HG03469 (cell line): ENCODE results near the gene RAB7A.

Source experiments
- ATAC-seq: cut with Tn5 transposase; IDR thresholded peaks from one replicate; pipeline ENCODE4 v1.9.1; 2021; ENCODE audit warnings: mild to moderate bottlenecking, moderate library complexity, moderate number of reproducible peaks; ENCODE audit not compliant: unreplicated experiment

RAB7A gene

GRCh38 chr3:128847666-128848370, 121.8 kb downstream of the RAB7A start:
- no peak for ATAC-seq

GRCh38 chr3:128848936-128849335, 123.0 kb downstream of the RAB7A start:
- no peak for ATAC-seq

GRCh38 chr3:128849911-128850455, 124.0 kb downstream of the RAB7A start:
- ATAC-seq = no peak

GRCh38 chr3:128850544-128850943, 124.6 kb downstream of the RAB7A start:
- no peak for ATAC-seq

- ATAC-seq = no peak
Observed at GRCh38 chr3:128851601-128852000, 125.6 kb downstream of the RAB7A start.

GRCh38 chr3:128853826-128854225, 127.8 kb downstream of the RAB7A start:
- ATAC-seq = no peak

GRCh38 chr3:128854475-128854874, 128.5 kb downstream of the RAB7A start:
- ATAC-seq = no peak

GRCh38 chr3:128855569-128855968, 129.6 kb downstream of the RAB7A start:
- ATAC-seq = no peak

- ATAC-seq = no peak
Observed at GRCh38 chr3:128858167-128858566, 132.2 kb downstream of the RAB7A start.

GRCh38 chr3:128859630-128860029, 133.6 kb downstream of the RAB7A start:
- no peak for ATAC-seq

- no peak for ATAC-seq
Observed at GRCh38 chr3:128861491-128861890, 135.5 kb downstream of the RAB7A start.

- no peak for ATAC-seq
Observed at GRCh38 chr3:128863560-128863959, 137.6 kb downstream of the RAB7A start.
